Colonic mucosa (tissue), 4 donors: ENCODE measurements around the gene DDA1. TPM values are rescaled to one million over a fixed set of nuclear protein-coding genes. Genes with fewer than 3 reads are reported as not detected.

ENCODE experiments used
- DNase-seq: peaks from one replicate; pipeline ENCODE4 v3.0.0-alpha.2; 2020
- H3K27ac ChIP-seq: fragments of 200-600 bp; one replicate; pipeline ENCODE4 v1.8.0; 2021
- H3K27me3 ChIP-seq: fragments of 200-600 bp; one replicate; pipeline ENCODE4 v1.8.0; 2021
- H3K36me3 ChIP-seq: fragments of 200-600 bp; one replicate; pipeline ENCODE4 v1.8.0; 2021
- H3K4me1 ChIP-seq: fragments of 200-600 bp; one replicate; pipeline ENCODE4 v1.8.0; 2021; ENCODE audit warnings: mild to moderate bottlenecking
- H3K4me3 ChIP-seq: fragments of 200-600 bp; one replicate; pipeline ENCODE4 v1.8.0; 2021
- H3K9ac ChIP-seq, 2 donors: one replicate each; pipeline ENCODE4 v1.7.0; 2013; ENCODE audit warnings: control low read depth in 2 of 2, low read depth in 2 of 2, low read length in 2 of 2
- H3K9me3 ChIP-seq: fragments of 200-600 bp; one replicate; pipeline ENCODE4 v1.8.0; 2021
- CTCF ChIP-seq: fragments of 200-600 bp; IDR thresholded peaks from one replicate; pipeline ENCODE4 v1.8.0; 2022; ENCODE audit warnings: antibody characterized with exemption, mild to moderate bottlenecking
- intact Hi-C: fragments of 100-400 bp; cut with DNase I; formaldehyde crosslinking; loops from one replicate; pipeline ENCODE4 v1.14.1; 2022
- total RNA-seq, 2 donors: library from RNA; stranded (reverse); fragmentation: NEBNext Ultra II Directional in 1 of 2; extraction: Animal tissue kit (Norgen Biotek cat#: 25700) in 1 of 2; gene quantifications; one replicate each; pipeline ENCODE4 v1.2.1, GENCODE V29; 2021
- donor health status: healthy.
- donor health status: DM: no; HTN: no; CAD: no.
- donor health status: DM: no; HTN: no; CAD: no.

The DDA1 gene
- total RNA-seq, 2 donors from 2014 or later: 39.1 to 45.0 TPM

DNA sequence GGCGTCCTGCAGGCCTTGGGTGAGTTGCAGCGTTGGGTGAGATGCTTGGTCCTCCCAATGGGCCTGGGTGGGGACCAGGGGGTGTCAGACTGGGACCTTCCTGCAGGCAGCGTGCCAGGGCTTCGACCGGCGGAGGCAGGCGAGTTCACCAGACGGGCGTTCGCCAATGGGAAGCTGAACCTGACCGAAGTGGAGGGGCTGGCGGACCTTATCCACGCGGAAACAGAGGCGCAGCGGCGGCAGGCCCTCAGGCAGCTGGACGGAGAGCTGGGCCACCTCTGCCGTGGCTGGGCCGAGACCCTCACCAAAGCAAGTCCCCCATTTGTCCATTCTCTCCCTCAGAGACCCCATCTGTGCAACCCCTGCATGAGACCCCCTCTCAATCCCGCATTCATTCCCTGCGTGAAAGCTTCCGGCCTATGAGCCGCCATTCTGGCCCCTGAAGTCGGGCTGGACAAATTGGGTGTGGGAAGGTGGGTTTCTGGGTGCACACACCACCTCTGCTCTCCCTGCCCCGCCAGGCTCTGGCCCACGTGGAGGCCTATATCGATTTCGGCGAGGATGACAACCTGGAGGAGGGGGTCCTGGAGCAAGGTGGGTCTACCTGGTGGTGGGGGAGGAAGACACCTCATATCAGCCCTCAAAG lies 29.2 kb downstream of the DDA1 start:
- H3K27me3 ChIP-seq: no peaks in the 10 kb centered on the region
- peak overlapping the region; percentile 56 for H3K4me3 ChIP-seq
- intact Hi-C loops: no loop called here
- peak overlapping the region in 1 of 2 donors; percentile 97 for H3K9ac ChIP-seq
- H3K9me3 ChIP-seq: no peaks in the 10 kb centered on the region
- no peak overlapping the region for H3K27ac ChIP-seq
- DNase-seq: peak; percentile 23
- peaks cover 17% of the 10 kb centered on the region for H3K4me1 ChIP-seq
- H3K36me3 ChIP-seq: no peaks in the 10 kb centered on the region
- TF ChIP-seq CTCF: no peak

- peak; percentile 65 for DNase-seq
- Histone ChIP-seq H3K27ac (no peak overlapping the region), H3K9me3 (no peaks in the 10 kb centered on the region), H3K9ac (no peak overlapping the region), H3K4me1 (peaks cover 11% of the 10 kb centered on the region), H3K4me3 (no peak overlapping the region), H3K27me3 (no peaks in the 10 kb centered on the region), H3K36me3 (no peaks in the 10 kb centered on the region)
- no peak for TF ChIP-seq CTCF
- intact Hi-C loops: no loop called here
Measured at GRCh38 chr19:17339088-17339741, 29.9 kb downstream of the DDA1 start.

- no peaks in the 10 kb centered on the region for H3K9me3 ChIP-seq
- no peak overlapping the region for H3K27ac ChIP-seq
- peak; percentile 84 for DNase-seq
- no peak overlapping the region for H3K4me3 ChIP-seq
- H3K27me3 ChIP-seq: no peaks in the 10 kb centered on the region
- intact Hi-C loops: no loop called here
- TF ChIP-seq CTCF: no peak
- no peaks in the 10 kb centered on the region for H3K36me3 ChIP-seq
- peaks cover 6% of the 10 kb centered on the region for H3K4me1 ChIP-seq
- H3K9ac ChIP-seq: peak overlapping the region in 1 of 2 donors; percentile 1
Measured at GRCh38 chr19:17340302-17340870, 31.0 kb downstream of the DDA1 start.

- H3K27me3 ChIP-seq: no peaks in the 10 kb centered on the region
Measured at GRCh38 chr19:17340871-17341357, 31.6 kb downstream of the DDA1 start.

GRCh38 chr19:17341386-17341785 lies 32.0 kb downstream of the DDA1 start:
- Histone ChIP-seq H3K9me3 (no peaks in the 10 kb centered on the region), H3K4me3 (no peak overlapping the region), H3K27me3 (no peaks in the 10 kb centered on the region), H3K4me1 (peaks cover 6% of the 10 kb centered on the region), H3K9ac (no peak overlapping the region), H3K27ac (no peak overlapping the region), H3K36me3 (no peaks in the 10 kb centered on the region)
- intact Hi-C loops: no loop called here
- no peak for DNase-seq
- no peak for TF ChIP-seq CTCF

More at GRCh38 chr19:17340871-17341357, 31.6 kb downstream of the DDA1 start:
- no peak for DNase-seq
- no peak for TF ChIP-seq CTCF
- no peak overlapping the region for H3K27ac ChIP-seq
- no peak overlapping the region for H3K4me3 ChIP-seq
- H3K9ac ChIP-seq: no peak overlapping the region
- H3K9me3 ChIP-seq: no peaks in the 10 kb centered on the region
- intact Hi-C loops: no loop called here
- no peaks in the 10 kb centered on the region for H3K36me3 ChIP-seq
- H3K4me1 ChIP-seq: peaks cover 6% of the 10 kb centered on the region
